ENCODE measurements around the gene UVRAG. TPM values are rescaled to one million over a fixed set of nuclear protein-coding genes. Genes with fewer than 3 reads are reported as not detected.

The UVRAG gene
- total RNA-seq, 2 donors from 2014 or later = 12.8 to 13.7 TPM

GRCh38 chr11:76088511-76088910, 273.5 kb downstream of the UVRAG start:
- no peak for DNase-seq
- Histone ChIP-seq H3K36me3 (no peaks in the 10 kb centered on the region), H3K27me3 (no peaks in the 10 kb centered on the region), H3K4me3 (no peak overlapping the region), H3K27ac (no peak overlapping the region), H3K4me1 (no peaks in the 10 kb centered on the region), H3K9me3 (no peaks in the 10 kb centered on the region), H3K9ac (ENCODE audit: low read depth in 2 of 2, low read length in 2 of 2) (no peak overlapping the region)
- intact Hi-C loops (cut with DNase I) = no loop called here
- no peak for TF ChIP-seq CTCF (IDR thresholded peaks at IDR 0.05)

GRCh38 chr11:76090174-76090573, 275.2 kb downstream of the UVRAG start:
- TF ChIP-seq CTCF (IDR thresholded peaks at IDR 0.05) = no peak
- intact Hi-C loops (cut with DNase I) = no loop called here
- no peaks in the 10 kb centered on the region for H3K36me3 ChIP-seq
- H3K27ac ChIP-seq = no peak overlapping the region
- no peak for DNase-seq
- H3K4me3 ChIP-seq = no peak overlapping the region
- no peaks in the 10 kb centered on the region for H3K27me3 ChIP-seq
- H3K9me3 ChIP-seq = no peaks in the 10 kb centered on the region
- no peaks in the 10 kb centered on the region for H3K4me1 ChIP-seq
- H3K9ac ChIP-seq (ENCODE audit: low read depth in 2 of 2, low read length in 2 of 2) = no peak overlapping the region

GRCh38 chr11:76090821-76091220, 275.8 kb downstream of the UVRAG start:
- Histone ChIP-seq H3K36me3 (no peaks in the 10 kb centered on the region), H3K4me1 (no peaks in the 10 kb centered on the region), H3K9ac (ENCODE audit: low read depth in 2 of 2, low read length in 2 of 2) (no peak overlapping the region), H3K27me3 (no peaks in the 10 kb centered on the region), H3K27ac (no peak overlapping the region), H3K4me3 (no peak overlapping the region), H3K9me3 (no peaks in the 10 kb centered on the region)
- DNase-seq = no peak
- no peak for TF ChIP-seq CTCF (IDR thresholded peaks at IDR 0.05)
- intact Hi-C loops (cut with DNase I) = no loop called here

GRCh38 chr11:76094740-76095139, 279.7 kb downstream of the UVRAG start:
- no peaks in the 10 kb centered on the region for H3K27me3 ChIP-seq
- no peak overlapping the region for H3K27ac ChIP-seq
- H3K4me3 ChIP-seq = no peak overlapping the region
- TF ChIP-seq CTCF (IDR thresholded peaks at IDR 0.05) = no peak
- no peak for DNase-seq
- no peaks in the 10 kb centered on the region for H3K36me3 ChIP-seq
- intact Hi-C loops (cut with DNase I) = no loop called here
- no peak overlapping the region for H3K9ac ChIP-seq (ENCODE audit: low read depth in 2 of 2, low read length in 2 of 2)
- no peaks in the 10 kb centered on the region for H3K9me3 ChIP-seq
- H3K4me1 ChIP-seq = no peaks in the 10 kb centered on the region

GRCh38 chr11:76095891-76096290, 280.9 kb downstream of the UVRAG start:
- TF ChIP-seq CTCF (IDR thresholded peaks at IDR 0.05) = no peak
- no peak for DNase-seq
- no peak overlapping the region for H3K27ac ChIP-seq
- no peaks in the 10 kb centered on the region for H3K4me1 ChIP-seq
- no peaks in the 10 kb centered on the region for H3K36me3 ChIP-seq
- H3K9me3 ChIP-seq = no peaks in the 10 kb centered on the region
- H3K4me3 ChIP-seq = no peak overlapping the region
- intact Hi-C loops (cut with DNase I) = no loop called here
- H3K9ac ChIP-seq (ENCODE audit: low read depth in 2 of 2, low read length in 2 of 2) = no peak overlapping the region
- no peaks in the 10 kb centered on the region for H3K27me3 ChIP-seq

- Histone ChIP-seq H3K4me1 (no peaks in the 10 kb centered on the region), H3K27me3 (no peaks in the 10 kb centered on the region), H3K36me3 (no peaks in the 10 kb centered on the region), H3K9ac (ENCODE audit: low read depth in 2 of 2, low read length in 2 of 2) (no peak overlapping the region), H3K4me3 (no peak overlapping the region), H3K27ac (no peak overlapping the region), H3K9me3 (no peaks in the 10 kb centered on the region)
- intact Hi-C loops (cut with DNase I) = no loop called here
- no peak for TF ChIP-seq CTCF (IDR thresholded peaks at IDR 0.05)
- no peak for DNase-seq
Measured at GRCh38 chr11:76096552-76096951, 281.5 kb downstream of the UVRAG start.
